SH-SY5Y (cell line): ENCODE data around the gene FER.

ENCODE experiments used
- GATA2 ChIP-seq: IDR thresholded peaks from 2 replicates; pipeline ENCODE4 v1.6.1; 2011; ENCODE audit warnings: mild to moderate bottlenecking, low read depth, low read length
- GATA3 ChIP-seq: IDR thresholded peaks from 2 replicates; pipeline ENCODE4 v1.6.1; 2011; ENCODE audit warnings: low read depth, mild to moderate bottlenecking, low read length, moderate library complexity

DNA sequence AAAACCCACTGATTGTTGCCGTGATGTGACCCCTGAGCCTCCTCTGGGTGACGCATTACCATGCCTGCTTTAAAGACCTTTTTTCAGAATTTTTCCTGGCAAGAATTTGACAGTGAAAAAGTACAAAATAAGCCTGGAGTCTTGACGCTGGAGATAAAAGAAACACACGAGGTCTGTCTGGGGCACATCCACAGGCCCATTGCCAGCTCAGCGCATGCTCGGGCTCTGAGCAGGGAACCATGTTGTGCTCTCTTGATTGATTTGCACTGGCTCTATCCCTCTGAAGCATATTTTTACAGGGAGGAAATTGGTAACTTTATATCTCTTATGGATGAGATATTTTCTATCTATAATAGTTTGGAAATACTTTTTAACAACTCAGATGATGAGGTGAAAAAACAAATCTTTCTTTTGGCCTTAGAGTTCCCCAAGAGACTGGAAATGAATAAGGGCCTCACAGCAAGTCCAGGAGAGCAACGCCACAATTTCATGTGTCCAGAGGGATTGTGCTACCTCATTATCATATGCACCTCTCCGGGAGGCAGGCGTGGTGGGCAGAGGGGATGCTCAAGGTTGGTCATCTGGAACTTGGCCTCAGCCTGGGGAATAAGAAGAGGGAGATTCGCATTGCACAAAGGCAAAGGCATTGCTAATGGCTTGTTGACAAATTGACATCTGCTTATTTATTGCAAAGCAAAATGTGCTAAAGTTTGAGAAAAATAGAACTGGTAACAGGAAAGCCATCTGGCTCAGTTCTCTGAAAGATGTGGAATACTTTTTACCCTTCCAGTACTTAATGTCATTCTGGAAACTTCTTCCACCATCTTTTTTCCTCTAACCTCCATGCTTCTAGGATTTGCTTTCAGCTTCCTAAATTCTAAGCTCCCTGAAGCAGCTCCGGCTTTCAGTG, 478.3 kb downstream of the FER start:
- TF ChIP-seq GATA2 (no peak), GATA3 (no peak)
